Body of pancreas (tissue), 4 donors: ENCODE results near the gene ANKRD10. TPM values are rescaled to one million over a fixed set of nuclear protein-coding genes. Genes with fewer than 3 reads are reported as not detected.

Experiments
- ATAC-seq: fragments of 150-250 bp; one replicate; pipeline ENCODE4 v1.9.1; 2016
- DNase-seq, 4 donors: peaks; one replicate each; pipeline ENCODE4 v3.0.0-alpha.2; 2019
- H3K27ac ChIP-seq, 4 donors: fragments of 200-600 bp; sonication (generic); 1 replicate in 3 of 4; 2 replicates in 1 of 4; pipeline versions ENCODE4 v1.5.1 to v1.6.1; 2016 to 2019; ENCODE audit warnings: mild to moderate bottlenecking in 1 of 4, mixed read lengths in 1 of 4, moderate library complexity in 1 of 4
- H3K27me3 ChIP-seq, 2 donors: fragments of 200-600 bp; sonication (generic); one replicate each; pipeline ENCODE4 v1.6.0; 2016; ENCODE audit warnings: mild to moderate bottlenecking in 1 of 2
- H3K36me3 ChIP-seq, 2 donors: fragments of 200-600 bp; sonication (generic); replicated peaks in 1 of 2; 2 replicates each; pipeline ENCODE4 v1.5.1; 2016; ENCODE audit warnings: low read depth in 2 of 2; ENCODE audit not compliant: insufficient read depth in 1 of 2
- H3K4me1 ChIP-seq: fragments of 200-600 bp; sonication (generic); one replicate; pipeline ENCODE4 v1.6.0; 2016
- H3K4me3 ChIP-seq, 2 donors: fragments of 200-600 bp; sonication (generic); 1 replicate in 1 of 2; 2 replicates in 1 of 2; pipeline ENCODE4 v1.5.1; 2016 to 2019
- H3K9me3 ChIP-seq, 3 donors: fragments of 200-600 bp; sonication (generic); 1 replicate in 2 of 3; 2 replicates in 1 of 3; pipeline ENCODE4 v1.5.1; 2016
- CTCF ChIP-seq, 7 experiments: fragments of 450-650 bp in 4 of 7; fragments of 200-600 bp in 3 of 7; sonication (generic) in 3 of 7; IDR thresholded peaks; one replicate each; pipeline ENCODE4 v1.5.1; 2016 to 2019; ENCODE audit warnings: antibody characterized with exemption in 7 of 7
- POLR2A ChIP-seq, 3 donors: fragments of 450-650 bp; IDR thresholded peaks; one replicate each; pipeline ENCODE4 v1.6.1; 2016; ENCODE audit warnings: antibody characterized with exemption in 3 of 3, mild to moderate bottlenecking in 2 of 3
- WGBS, 2 donors: methylation state at CpG; one replicate each; pipeline ENCODE4 v1.1.5; 2017; 5-methylcytosine and 5-hydroxymethylcytosine counted together
- intact Hi-C: fragments of 100-400 bp; cut with DNase I; formaldehyde crosslinking; loops from one replicate; pipeline ENCODE4 v1.15.1; 2023
- total RNA-seq, 2 donors: library from RNA; depleted of rRNA; stranded (reverse); fragments of >200 nt; gene quantifications; one replicate each; pipeline ENCODE4 v1.1.0, GENCODE V29; 2016

ANKRD10 gene
- total RNA-seq, 2 donors from 2014 or later, result 117 to 124 TPM

- TF ChIP-seq CTCF (IDR thresholded peaks at IDR 0.05) (no peak), POLR2A (IDR thresholded peaks at IDR 0.05) (no peak)
- Histone ChIP-seq H3K4me3 (no peak overlapping the region), H3K36me3 (no peaks in the 10 kb centered on the region), H3K9me3 (no peaks in the 10 kb centered on the region), H3K4me1 (peaks cover 26% of the 10 kb centered on the region), H3K27me3 (no peaks in the 10 kb centered on the region), H3K27ac (no peak overlapping the region)
- ATAC-seq, result no peak
- intact Hi-C loops, result no loop called here
- DNase-seq, result no peak
- 79 to 83% methylated on average over 34 to 35 of the region's 35 CpGs for WGBS, 2 donors
These were observed 41.9 kb downstream of the ANKRD10 start for GRCh38 chr13:110872768-110873638.

GRCh38 chr13:110872034-110872767 is 42.7 kb downstream of the ANKRD10 start:
- H3K27me3 ChIP-seq, result no peaks in the 10 kb centered on the region
- WGBS, 2 donors, result 80% methylated on average over 9 to 13 of the region's 13 CpGs
- peaks cover 26% of the 10 kb centered on the region for H3K4me1 ChIP-seq
- H3K36me3 ChIP-seq, result no peaks in the 10 kb centered on the region
- no peak overlapping the region for H3K4me3 ChIP-seq
- no peak overlapping the region for H3K27ac ChIP-seq
- DNase-seq (no peak), ATAC-seq (no peak)
- TF ChIP-seq CTCF (IDR thresholded peaks at IDR 0.05), result no peak
- no peak for TF ChIP-seq POLR2A (IDR thresholded peaks at IDR 0.05)
- intact Hi-C loops, result no loop called here
- no peaks in the 10 kb centered on the region for H3K9me3 ChIP-seq

GRCh38 chr13:110869805-110870706 is 44.8 kb downstream of the ANKRD10 start:
- Histone ChIP-seq H3K9me3 (no peaks in the 10 kb centered on the region), H3K27me3 (no peaks in the 10 kb centered on the region), H3K36me3 (no peaks in the 10 kb centered on the region), H3K27ac (peak overlapping the region; percentile 66 to 90 (median 80)), H3K4me1 (peaks cover 23% of the 10 kb centered on the region), H3K4me3 (no peak overlapping the region)
- intact Hi-C loops, result no loop called here
- peak; percentile 88 to 97 (median 92) for DNase-seq
- WGBS, 2 donors, result 26 to 32% methylated on average over 18 to 34 of the region's 34 CpGs
- peak; percentile 95 for ATAC-seq
- TF ChIP-seq POLR2A (IDR thresholded peaks at IDR 0.05), result peak in 2 of 3 donors; percentile 66 to 78
- peak in 4 of 7 experiments; percentile 24 to 52 (median 39) for TF ChIP-seq CTCF (IDR thresholded peaks at IDR 0.05)

GRCh38 chr13:110869231-110869804 is 45.6 kb downstream of the ANKRD10 start:
- WGBS, 2 donors, result 78 to 84% methylated on average over 22 of the region's 22 CpGs

More at GRCh38 chr13:110869231-110869804, 45.6 kb downstream of the ANKRD10 start:
- peaks cover 19% of the 10 kb centered on the region for H3K4me1 ChIP-seq
- intact Hi-C loops, result no loop called here
- H3K27ac ChIP-seq, result peak overlapping the region; percentile 37 to 90 (median 76)
- no peaks in the 10 kb centered on the region for H3K9me3 ChIP-seq
- no peak overlapping the region for H3K4me3 ChIP-seq
- ATAC-seq (no peak), DNase-seq (no peak)
- TF ChIP-seq POLR2A (IDR thresholded peaks at IDR 0.05), result no peak
- no peak for TF ChIP-seq CTCF (IDR thresholded peaks at IDR 0.05)
- H3K36me3 ChIP-seq, result no peaks in the 10 kb centered on the region
- H3K27me3 ChIP-seq, result no peaks in the 10 kb centered on the region
